Daoy (cell line): ENCODE data around the gene SDHB. TPM values are rescaled to one million over a fixed set of nuclear protein-coding genes. Genes with fewer than 3 reads are reported as not detected.

Experiments used
- DNase-seq: peaks from one replicate; pipeline ENCODE4 v3.0.0-alpha.2; 2015; ENCODE audit warnings: low read depth
- total RNA-seq: library from RNA; depleted of rRNA; stranded (reverse); fragments of >200 nt; shearing (Covaris generic); gene quantifications from 2 replicates; pipeline ENCODE4 v1.2.3, GENCODE V29; 2014; rRNA removed

SDHB gene
- total RNA-seq, 1 experiment from 2014 or later, result 313 TPM

DNA sequence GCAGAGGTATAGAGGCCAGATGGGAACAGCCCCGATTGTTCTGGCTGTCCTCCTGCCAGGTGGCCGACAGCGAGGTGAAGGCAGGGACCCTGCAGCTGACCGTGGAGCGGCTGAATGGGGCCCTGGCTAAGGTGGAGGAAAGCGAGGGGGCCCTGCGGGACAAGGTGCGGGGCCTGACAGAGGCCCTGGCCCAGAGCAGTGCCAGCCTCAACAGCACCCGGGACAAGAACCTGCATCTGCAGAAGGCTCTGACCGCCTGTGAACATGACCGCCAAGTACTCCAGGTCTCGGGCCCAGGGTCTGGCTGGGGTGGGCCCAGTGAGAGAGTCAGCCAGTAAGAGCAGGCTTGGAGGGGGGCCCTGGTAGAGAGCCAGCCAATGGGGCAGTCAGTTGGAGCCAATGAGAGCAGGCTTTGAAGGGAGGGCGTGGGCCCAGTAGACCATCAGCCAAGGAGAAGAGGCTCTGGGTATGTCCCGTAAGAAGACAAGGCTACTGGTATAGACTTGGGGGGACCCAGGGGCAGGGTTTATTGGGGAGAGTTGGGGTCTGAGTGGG is 84.7 kb downstream of the SDHB start:
- DNase-seq, result no peak

Other genes with a start within 250 kb of the SDHB start
- gene RNU1-2, start 158.1 kb downstream of the SDHB start, total RNA-seq, result 306 and 832 TPM in 2 replicates
- 30.6 and 31.3 TPM in 2 replicates for gene CROCC, start 132.1 kb downstream of the SDHB start, total RNA-seq
- gene MFAP2, start 73.4 kb downstream of the SDHB start, total RNA-seq, result 150 and 213 TPM in 2 replicates
- gene ATP13A2, start 42.1 kb downstream of the SDHB start, total RNA-seq, result 47.2 and 70.7 TPM in 2 replicates
- 0.34 and 0.89 TPM in 2 replicates for gene PADI2, start 65.4 kb upstream of the SDHB start, total RNA-seq
- gene PADI1, start 151.1 kb upstream of the SDHB start, total RNA-seq, result 2.5 TPM in 1 of 2 replicates, not detected in the other
- 0.09 and 1.5 TPM in 2 replicates for gene PADI3, start 195.1 kb upstream of the SDHB start, total RNA-seq